Heart left ventricle (tissue), 16 donors: ENCODE results near the gene DAPK3. TPM values are rescaled to one million over a fixed set of nuclear protein-coding genes. Genes with fewer than 3 reads are reported as not detected.

ENCODE experiments used
- ATAC-seq, 4 donors: fragments of 200-7000 bp; cut with Tn5 transposase; one replicate each; pipeline ENCODE4 v1.9.1; 2020 to 2022; ENCODE audit warnings: moderate library complexity in 4 of 4, mild to moderate bottlenecking in 3 of 4, moderate number of reproducible peaks in 1 of 4
- DNase-seq, 5 donors: peaks; one replicate each; pipeline ENCODE4 v3.0.0-alpha.2; 2020
- H3K27ac ChIP-seq, 12 donors: fragments of 200-600 bp; sonication (generic) in 4 of 12; one replicate each; pipeline versions ENCODE4 v1.5.0 to v1.8.0; 2016 to 2022; ENCODE audit warnings: mild to moderate bottlenecking in 2 of 12
- H3K27me3 ChIP-seq, 9 donors: fragments of 200-600 bp; sonication (generic) in 2 of 9; one replicate each; pipeline versions ENCODE4 v1.5.1 to v1.8.0; 2016 to 2022; ENCODE audit warnings: mild to moderate bottlenecking in 3 of 9
- H3K36me3 ChIP-seq, 9 donors: fragments of 200-600 bp; sonication (generic) in 2 of 9; one replicate each; pipeline versions ENCODE4 v1.5.0 to v1.8.0; 2018 to 2022; ENCODE audit warnings: mild to moderate bottlenecking in 2 of 9
- H3K4me1 ChIP-seq, 12 donors: fragments of 200-600 bp; sonication (generic) in 4 of 12; one replicate each; pipeline versions ENCODE4 v1.5.0 to v1.8.0; 2016 to 2022; ENCODE audit warnings: mild to moderate bottlenecking in 3 of 12
- H3K4me3 ChIP-seq, 12 donors: fragments of 200-600 bp; sonication (generic) in 4 of 12; one replicate each; pipeline versions ENCODE4 v1.5.0 to v1.8.0; 2017 to 2022; ENCODE audit warnings: mild to moderate bottlenecking in 9 of 12, moderate library complexity in 4 of 12
- H3K9me3 ChIP-seq, 12 donors: fragments of 200-600 bp; sonication (generic) in 4 of 12; one replicate each; pipeline versions ENCODE4 v1.5.0 to v1.8.0; 2016 to 2022; ENCODE audit warnings: mild to moderate bottlenecking in 1 of 12
- POLR2A ChIP-seq, 2 donors: fragments of 450-650 bp; IDR thresholded peaks; one replicate each; pipeline ENCODE4 v1.6.1; 2017; ENCODE audit warnings: antibody characterized with exemption in 2 of 2, mild to moderate bottlenecking in 2 of 2, moderate library complexity in 2 of 2
- WGBS, 4 donors: extraction: QIAGEN DNeasy Blood & Tissue Kit in 2 of 4; methylation state at CpG; one replicate each; pipeline versions ENCODE4 v1.1.5 to v1.1.7; 2013 to 2018; 5-methylcytosine and 5-hydroxymethylcytosine counted together
- intact Hi-C, 10 donors: fragments of 100-400 bp; cut with DNase I; formaldehyde crosslinking; loops; one replicate each; pipeline versions ENCODE4 v1.11.1 to v1.14.2; 2022
- polyA plus RNA-seq, 2 donors: library from polyadenylated mRNA; stranded (reverse); fragments of 200-250 nt; gene quantifications; one replicate each; pipeline ENCODE4 v1.2.3, GENCODE V29; 2013
- total RNA-seq, 9 donors: library from RNA; depleted of rRNA in 2 of 9; stranded (reverse); fragments of >200 nt in 2 of 9; fragmentation: NEBNext Ultra II Directional in 3 of 9; extraction: Animal tissue kit (Norgen Biotek cat#: 25700) in 3 of 9; gene quantifications; one replicate each; pipeline versions ENCODE4 v1.1.0 to v1.2.4, GENCODE V29; 2016 to 2023
- TF ChIP-seq, protein P1 (sequence below), 12 donors: fragments of 200-600 bp; sonication (generic) in 4 of 12; IDR thresholded peaks; one replicate each; pipeline versions ENCODE4 v1.5.0 to v1.8.0; 2018 to 2022; ENCODE audit warnings: antibody characterized with exemption in 12 of 12, mild to moderate bottlenecking in 5 of 12
- donor health status: ischemic (EF 13 %, LVEDD 7.1; RV severe dilation, severe dysfunction).
- donor health status: healthy with polysubstance abuse.
- donor health status: DM: no; HTN: yes; CAD: no.
- donor health status: DM: no; HTN: no; CAD: no.
- donor health status: ischemic (EF 25% LVEDD 6.9; RV normal size, moderate dysfunction).
- donor health status: ischemic (EF 25% LVEDD 5.7; RV mildly dilated, moderate dysfunction).
- donor health status: healthy.
- donor health status: DM: yes; HTN: yes; CAD: no.
- donor health status: ischemic (EF 35%, LVEDD 5.7; RV mildly dilated, moderate dysfunction).
- donor health status: nonischemic (EF 11% LVEDD 7.7; RV severe dilation, severe dysfunction).
- donor health status: DM: yes; HTN: yes; CAD: no.
- donor health status: PGD.
- donor health status: ischemic (EF 29% LVEDD 5.4; RV normal size, mild dysfunction).
- donor health status: nonischemic (EF 23%, LVEDD 6.1; RV moderate dilation, normal function).

The DAPK3 gene
- total and polyA plus RNA-seq, 11 donors: 70.6 to 252 (median 124) TPM

DNA sequence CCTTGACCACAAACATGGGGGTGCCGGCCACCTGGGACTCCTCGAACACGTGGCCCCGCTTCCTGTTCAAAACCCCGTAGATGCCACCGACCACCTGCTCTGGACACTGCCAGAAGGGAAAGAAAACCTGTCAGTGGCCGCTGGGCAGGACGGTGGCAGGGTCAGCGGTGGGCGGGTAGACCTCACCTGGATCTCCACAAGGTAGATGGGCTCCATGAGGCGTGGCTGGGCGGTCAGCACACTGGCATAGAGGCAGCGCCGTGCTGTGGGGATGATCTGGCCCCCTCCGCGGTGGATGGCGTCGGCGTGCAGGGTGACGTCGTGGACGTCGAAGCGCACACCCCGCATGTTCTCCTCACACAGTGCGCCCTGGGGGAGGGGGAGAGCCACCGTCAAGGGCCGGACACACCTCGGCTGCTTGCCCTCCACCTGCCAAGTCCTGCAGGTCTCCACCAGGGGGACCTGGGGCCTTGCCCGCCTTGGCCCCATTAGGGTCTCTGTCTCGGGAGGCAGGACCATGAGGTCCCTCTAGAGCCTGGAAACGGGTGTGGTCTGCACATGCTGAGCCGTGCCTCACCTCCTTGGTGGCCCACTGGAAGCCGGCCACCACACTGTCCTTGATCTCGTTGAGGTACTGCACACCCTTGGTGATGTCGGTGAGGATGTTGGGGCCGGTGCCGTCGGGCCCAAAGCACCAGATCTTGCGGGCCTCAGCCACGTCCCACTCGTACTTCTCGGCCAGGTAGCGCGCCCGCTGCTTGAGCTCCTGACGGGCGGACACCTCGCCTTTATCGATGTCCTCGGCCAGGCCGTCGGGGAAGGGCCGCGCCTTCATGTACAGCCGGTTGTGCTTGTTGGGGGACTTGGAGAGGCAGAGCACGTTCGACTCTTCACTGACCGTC lies 6.6 kb upstream of the DAPK3 start:
- TF ChIP-seq, protein P1, sequence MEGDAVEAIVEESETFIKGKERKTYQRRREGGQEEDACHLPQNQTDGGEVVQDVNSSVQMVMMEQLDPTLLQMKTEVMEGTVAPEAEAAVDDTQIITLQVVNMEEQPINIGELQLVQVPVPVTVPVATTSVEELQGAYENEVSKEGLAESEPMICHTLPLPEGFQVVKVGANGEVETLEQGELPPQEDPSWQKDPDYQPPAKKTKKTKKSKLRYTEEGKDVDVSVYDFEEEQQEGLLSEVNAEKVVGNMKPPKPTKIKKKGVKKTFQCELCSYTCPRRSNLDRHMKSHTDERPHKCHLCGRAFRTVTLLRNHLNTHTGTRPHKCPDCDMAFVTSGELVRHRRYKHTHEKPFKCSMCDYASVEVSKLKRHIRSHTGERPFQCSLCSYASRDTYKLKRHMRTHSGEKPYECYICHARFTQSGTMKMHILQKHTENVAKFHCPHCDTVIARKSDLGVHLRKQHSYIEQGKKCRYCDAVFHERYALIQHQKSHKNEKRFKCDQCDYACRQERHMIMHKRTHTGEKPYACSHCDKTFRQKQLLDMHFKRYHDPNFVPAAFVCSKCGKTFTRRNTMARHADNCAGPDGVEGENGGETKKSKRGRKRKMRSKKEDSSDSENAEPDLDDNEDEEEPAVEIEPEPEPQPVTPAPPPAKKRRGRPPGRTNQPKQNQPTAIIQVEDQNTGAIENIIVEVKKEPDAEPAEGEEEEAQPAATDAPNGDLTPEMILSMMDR (IDR thresholded peaks at IDR 0.05): peak in 1 of 12 donors; percentile 2
- no peak for TF ChIP-seq POLR2A (IDR thresholded peaks at IDR 0.05)
- peak overlapping the region in 1 of 12 donors; percentile 38 for H3K27ac ChIP-seq
- H3K27me3 ChIP-seq: no peaks in the 10 kb centered on the region
- peak; percentile 1 to 16 (median 6) for ATAC-seq
- peaks cover 16 to 81% (median 76%) of the 10 kb centered on the region in 9 donors for H3K36me3 ChIP-seq
- peaks cover 0 to 22% (median 2%) of the 10 kb centered on the region in 12 donors for H3K4me1 ChIP-seq
- intact Hi-C loops: no loop called here
- no peak overlapping the region for H3K4me3 ChIP-seq
- no peaks in the 10 kb centered on the region for H3K9me3 ChIP-seq
- 90 to 94% (median 91%) methylated on average over 48 to 59 of the region's 59 CpGs for WGBS, 4 donors
- peak in 2 of 5 donors; percentile 14 to 22 for DNase-seq

DNA sequence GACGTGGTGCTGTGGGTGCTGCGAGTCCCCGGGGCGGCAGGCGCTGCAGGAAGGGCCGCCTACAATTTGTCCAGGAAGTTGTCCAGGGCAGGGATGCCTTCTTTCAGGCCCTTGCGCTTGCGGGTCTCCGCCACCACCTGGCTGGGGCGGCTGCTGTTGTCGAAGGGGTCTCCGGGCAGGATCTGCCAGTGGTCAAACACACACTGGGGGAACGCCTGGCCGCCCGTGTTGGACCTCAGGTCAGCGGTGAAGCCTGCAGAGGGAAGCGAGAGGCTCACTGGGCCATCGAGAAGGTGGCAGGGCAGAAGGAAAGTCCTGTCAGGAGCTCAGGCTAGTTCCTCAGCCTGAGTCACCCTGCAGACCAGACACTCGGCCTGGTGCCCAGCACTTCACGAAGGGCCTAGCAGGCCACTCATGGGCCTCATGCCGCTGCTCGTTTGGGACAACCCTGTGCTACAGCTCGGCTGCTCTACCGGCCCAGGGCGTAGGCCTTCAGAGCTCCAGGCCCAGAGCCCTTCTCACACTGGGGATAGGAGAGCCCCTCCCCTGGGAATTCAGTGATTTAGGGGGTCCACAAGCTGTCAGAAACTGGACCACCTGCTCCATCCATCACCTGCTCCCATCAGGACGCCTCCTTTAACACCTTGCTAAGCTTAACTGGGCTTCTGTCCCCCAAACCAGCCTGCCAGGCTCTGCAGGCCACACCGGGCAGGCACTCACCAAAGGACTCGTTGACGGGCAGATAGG lies 5.8 kb upstream of the DAPK3 start:
- WGBS, 4 donors: 84 to 90% (median 87%) methylated on average over 16 to 29 of the region's 29 CpGs
- intact Hi-C loops: no loop called here

DNA sequence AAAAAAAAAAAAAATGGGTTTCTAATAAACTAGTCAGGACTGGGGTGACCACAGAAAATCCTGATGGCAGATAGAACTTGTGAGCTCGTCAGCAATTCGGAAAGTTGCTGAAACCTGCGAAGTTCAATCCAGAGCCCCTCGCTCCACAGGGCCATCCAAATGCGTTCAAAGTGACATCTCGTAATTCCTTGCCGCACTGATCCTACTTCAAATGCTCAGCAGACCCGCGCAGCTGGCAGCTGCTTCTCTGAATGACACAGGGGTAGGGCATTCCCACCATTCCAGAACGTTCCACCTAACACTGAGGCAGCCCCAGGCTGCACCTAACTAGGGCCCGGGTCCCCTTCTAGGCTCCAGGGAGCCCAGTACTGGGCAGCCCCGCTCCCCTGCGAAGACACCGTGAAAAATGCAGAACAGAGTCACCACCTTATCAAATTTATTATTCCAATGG lies 4.8 kb upstream of the DAPK3 start:
- H3K9me3 ChIP-seq: no peaks in the 10 kb centered on the region
- H3K4me1 ChIP-seq: peaks cover 0 to 11% (median 4%) of the 10 kb centered on the region in 12 donors
- DNase-seq: peak in 1 of 5 donors; percentile 22
- no peak for ATAC-seq
- TF ChIP-seq POLR2A (IDR thresholded peaks at IDR 0.05): no peak
- TF ChIP-seq, protein P1 (IDR thresholded peaks at IDR 0.05): no peak
- 82 to 84% (median 84%) methylated on average over 14 of the region's 14 CpGs for WGBS, 4 donors
- no peaks in the 10 kb centered on the region for H3K27me3 ChIP-seq
- peaks cover 13 to 64% (median 57%) of the 10 kb centered on the region in 9 donors for H3K36me3 ChIP-seq
- intact Hi-C loops: no loop called here
- H3K4me3 ChIP-seq: no peak overlapping the region
- H3K27ac ChIP-seq: no peak overlapping the region

More for the DNA sequence above, 5.8 kb upstream of the DAPK3 start:
- Histone ChIP-seq H3K4me1 (peaks cover 0 to 14% (median under 1%) of the 10 kb centered on the region in 12 donors), H3K27ac (peak overlapping the region in 1 of 12 donors; percentile 38), H3K27me3 (no peaks in the 10 kb centered on the region), H3K4me3 (no peak overlapping the region), H3K9me3 (no peaks in the 10 kb centered on the region), H3K36me3 (peaks cover 16 to 74% (median 67%) of the 10 kb centered on the region in 9 donors)
- peak in 3 of 5 donors; percentile 8 to 91 (median 23) for DNase-seq
- ATAC-seq: peak in 2 of 4 donors; percentile 10 to 71
- TF ChIP-seq POLR2A (IDR thresholded peaks at IDR 0.05): no peak
- TF ChIP-seq, protein P1 (IDR thresholded peaks at IDR 0.05): no peak
